Measurements from ENCODE around the gene ADRM1. TPM values are rescaled to one million over a fixed set of nuclear protein-coding genes. Genes with fewer than 3 reads are reported as not detected.

The ADRM1 gene
- total RNA-seq, 1 experiment from 2014 or later, result 160 TPM

GRCh38 chr20:62347445-62347844 is 44.6 kb downstream of the ADRM1 start:
- Mint-ChIP-seq H3K27ac (no peak overlapping the region), H3K27me3 (ENCODE audit: low read depth) (no peaks in the 10 kb centered on the region), H3K4me3 (no peak overlapping the region), H3K9me3 (peaks cover 9% of the 10 kb centered on the region), H3K36me3 (peaks cover 65% of the 10 kb centered on the region), H3K4me1 (peaks cover 2% of the 10 kb centered on the region; the same call in 1 of the 2 replicates)
- DNase-seq (ENCODE audit: low spot score) (no peak), ATAC-seq (no peak)
- CTCF ChIA-PET, result interaction anchor here (3.2 kb wide), 1 partner anchor 35 kb away, joined by 14 read pairs; no protein-coding TSS in a partner anchor
- POLR2A ChIA-PET, result no interaction called here
- no peak for TF ChIP-seq CBFB (CRISPR knock-in tag; IDR thresholded peaks at IDR 0.05; ENCODE audit: low read depth)
- TF ChIP-seq, protein P1, sequence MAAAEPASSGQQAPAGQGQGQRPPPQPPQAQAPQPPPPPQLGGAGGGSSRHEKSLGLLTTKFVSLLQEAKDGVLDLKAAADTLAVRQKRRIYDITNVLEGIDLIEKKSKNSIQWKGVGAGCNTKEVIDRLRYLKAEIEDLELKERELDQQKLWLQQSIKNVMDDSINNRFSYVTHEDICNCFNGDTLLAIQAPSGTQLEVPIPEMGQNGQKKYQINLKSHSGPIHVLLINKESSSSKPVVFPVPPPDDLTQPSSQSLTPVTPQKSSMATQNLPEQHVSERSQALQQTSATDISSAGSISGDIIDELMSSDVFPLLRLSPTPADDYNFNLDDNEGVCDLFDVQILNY (CRISPR knock-in tag; IDR thresholded peaks at IDR 0.05), result no peak
- no peak for TF ChIP-seq GABPB1 (CRISPR knock-in tag; IDR thresholded peaks at IDR 0.05)
- TF ChIP-seq, protein P2, sequence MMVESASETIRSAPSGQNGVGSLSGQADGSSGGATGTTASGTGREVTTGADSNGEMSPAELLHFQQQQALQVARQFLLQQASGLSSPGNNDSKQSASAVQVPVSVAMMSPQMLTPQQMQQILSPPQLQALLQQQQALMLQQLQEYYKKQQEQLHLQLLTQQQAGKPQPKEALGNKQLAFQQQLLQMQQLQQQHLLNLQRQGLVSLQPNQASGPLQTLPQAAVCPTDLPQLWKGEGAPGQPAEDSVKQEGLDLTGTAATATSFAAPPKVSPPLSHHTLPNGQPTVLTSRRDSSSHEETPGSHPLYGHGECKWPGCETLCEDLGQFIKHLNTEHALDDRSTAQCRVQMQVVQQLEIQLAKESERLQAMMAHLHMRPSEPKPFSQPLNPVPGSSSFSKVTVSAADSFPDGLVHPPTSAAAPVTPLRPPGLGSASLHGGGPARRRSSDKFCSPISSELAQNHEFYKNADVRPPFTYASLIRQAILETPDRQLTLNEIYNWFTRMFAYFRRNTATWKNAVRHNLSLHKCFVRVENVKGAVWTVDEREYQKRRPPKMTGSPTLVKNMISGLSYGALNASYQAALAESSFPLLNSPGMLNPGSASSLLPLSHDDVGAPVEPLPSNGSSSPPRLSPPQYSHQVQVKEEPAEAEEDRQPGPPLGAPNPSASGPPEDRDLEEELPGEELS (CRISPR knock-in tag; IDR thresholded peaks at IDR 0.05), result no peak

- H3K4me3 Mint-ChIP-seq, result no peak overlapping the region
- ChIA-PET CTCF (interaction anchor here (3.2 kb wide), 1 partner anchor 34 kb away, joined by 14 read pairs; no protein-coding TSS in a partner anchor), POLR2A (interaction anchor here (0.6 kb wide), 1 partner anchor 1425 kb away, joined by 4 read pairs; no protein-coding TSS in a partner anchor)
- peaks cover 2% of the 10 kb centered on the region; the same call in 1 of the 2 replicates for H3K4me1 Mint-ChIP-seq
- no peak for ATAC-seq
- no peak for TF ChIP-seq ARID4B (CRISPR knock-in tag; IDR thresholded peaks at IDR 0.05; ENCODE audit: borderline replicate concordance)
- no peak for DNase-seq (ENCODE audit: low spot score)
- H3K27ac Mint-ChIP-seq, result no peak overlapping the region
- H3K36me3 Mint-ChIP-seq, result peaks cover 59% of the 10 kb centered on the region
- no peaks in the 10 kb centered on the region for H3K27me3 Mint-ChIP-seq (ENCODE audit: low read depth)
- H3K9me3 Mint-ChIP-seq, result peaks cover 9% of the 10 kb centered on the region
Observed at GRCh38 chr20:62348604-62349003, 45.8 kb downstream of the ADRM1 start.

- CTCF ChIA-PET, result interaction anchor here (1.0 to 3.2 kb wide), 3 partner anchors 16 to 33 kb away, joined by 3 to 14 read pairs (median 7); no protein-coding TSS in a partner anchor
- H3K27me3 Mint-ChIP-seq (ENCODE audit: low read depth), result no peaks in the 10 kb centered on the region
- H3K4me3 Mint-ChIP-seq, result no peak overlapping the region
- peaks cover 52% of the 10 kb centered on the region for H3K36me3 Mint-ChIP-seq
- DNase-seq (ENCODE audit: low spot score), result no peak
- POLR2A ChIA-PET, result no interaction called here
- ATAC-seq, result no peak
- H3K4me1 Mint-ChIP-seq, result peaks cover 2% of the 10 kb centered on the region; the same call in 1 of the 2 replicates
- no peak overlapping the region for H3K27ac Mint-ChIP-seq
- H3K9me3 Mint-ChIP-seq, result peaks cover 9% of the 10 kb centered on the region
- TF ChIP-seq, protein P3, sequence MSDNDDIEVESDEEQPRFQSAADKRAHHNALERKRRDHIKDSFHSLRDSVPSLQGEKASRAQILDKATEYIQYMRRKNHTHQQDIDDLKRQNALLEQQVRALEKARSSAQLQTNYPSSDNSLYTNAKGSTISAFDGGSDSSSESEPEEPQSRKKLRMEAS (CRISPR knock-in tag; IDR thresholded peaks at IDR 0.05), result no peak
- TF ChIP-seq JUN (CRISPR knock-in tag; IDR thresholded peaks at IDR 0.05) (no peak), ZSCAN18 (CRISPR knock-in tag; IDR thresholded peaks at IDR 0.05) (no peak), RELA (CRISPR knock-in tag; IDR thresholded peaks at IDR 0.05; ENCODE audit: borderline replicate concordance) (no peak), ERG (CRISPR knock-in tag; IDR thresholded peaks at IDR 0.05) (no peak), NR3C1 (CRISPR knock-in tag; conservative IDR thresholded peaks at IDR 0.05; ENCODE audit: low read depth) (no peak), CBFB (CRISPR knock-in tag; IDR thresholded peaks at IDR 0.05; ENCODE audit: low read depth) (no peak)
- TF ChIP-seq, protein P2 (CRISPR knock-in tag; IDR thresholded peaks at IDR 0.05), result no peak
- TF ChIP-seq, protein P4, sequence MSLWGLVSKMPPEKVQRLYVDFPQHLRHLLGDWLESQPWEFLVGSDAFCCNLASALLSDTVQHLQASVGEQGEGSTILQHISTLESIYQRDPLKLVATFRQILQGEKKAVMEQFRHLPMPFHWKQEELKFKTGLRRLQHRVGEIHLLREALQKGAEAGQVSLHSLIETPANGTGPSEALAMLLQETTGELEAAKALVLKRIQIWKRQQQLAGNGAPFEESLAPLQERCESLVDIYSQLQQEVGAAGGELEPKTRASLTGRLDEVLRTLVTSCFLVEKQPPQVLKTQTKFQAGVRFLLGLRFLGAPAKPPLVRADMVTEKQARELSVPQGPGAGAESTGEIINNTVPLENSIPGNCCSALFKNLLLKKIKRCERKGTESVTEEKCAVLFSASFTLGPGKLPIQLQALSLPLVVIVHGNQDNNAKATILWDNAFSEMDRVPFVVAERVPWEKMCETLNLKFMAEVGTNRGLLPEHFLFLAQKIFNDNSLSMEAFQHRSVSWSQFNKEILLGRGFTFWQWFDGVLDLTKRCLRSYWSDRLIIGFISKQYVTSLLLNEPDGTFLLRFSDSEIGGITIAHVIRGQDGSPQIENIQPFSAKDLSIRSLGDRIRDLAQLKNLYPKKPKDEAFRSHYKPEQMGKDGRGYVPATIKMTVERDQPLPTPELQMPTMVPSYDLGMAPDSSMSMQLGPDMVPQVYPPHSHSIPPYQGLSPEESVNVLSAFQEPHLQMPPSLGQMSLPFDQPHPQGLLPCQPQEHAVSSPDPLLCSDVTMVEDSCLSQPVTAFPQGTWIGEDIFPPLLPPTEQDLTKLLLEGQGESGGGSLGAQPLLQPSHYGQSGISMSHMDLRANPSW (CRISPR knock-in tag; conservative IDR thresholded peaks at IDR 0.05; ENCODE audit: low read depth), result no peak
- TF ChIP-seq, protein P5, sequence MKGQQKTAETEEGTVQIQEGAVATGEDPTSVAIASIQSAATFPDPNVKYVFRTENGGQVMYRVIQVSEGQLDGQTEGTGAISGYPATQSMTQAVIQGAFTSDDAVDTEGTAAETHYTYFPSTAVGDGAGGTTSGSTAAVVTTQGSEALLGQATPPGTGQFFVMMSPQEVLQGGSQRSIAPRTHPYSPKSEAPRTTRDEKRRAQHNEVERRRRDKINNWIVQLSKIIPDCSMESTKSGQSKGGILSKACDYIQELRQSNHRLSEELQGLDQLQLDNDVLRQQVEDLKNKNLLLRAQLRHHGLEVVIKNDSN (CRISPR knock-in tag; IDR thresholded peaks at IDR 0.05), result no peak
Observed at GRCh38 chr20:62349556-62350097, 46.8 kb downstream of the ADRM1 start.
